ENCODE data around the gene CBLL1. TPM values are rescaled to one million over a fixed set of nuclear protein-coding genes. Genes with fewer than 3 reads are reported as not detected.

CBLL1 gene
- total and polyA plus RNA-seq, 2 donors from 2014 or later: 5.6 to 22.4 TPM

DNA sequence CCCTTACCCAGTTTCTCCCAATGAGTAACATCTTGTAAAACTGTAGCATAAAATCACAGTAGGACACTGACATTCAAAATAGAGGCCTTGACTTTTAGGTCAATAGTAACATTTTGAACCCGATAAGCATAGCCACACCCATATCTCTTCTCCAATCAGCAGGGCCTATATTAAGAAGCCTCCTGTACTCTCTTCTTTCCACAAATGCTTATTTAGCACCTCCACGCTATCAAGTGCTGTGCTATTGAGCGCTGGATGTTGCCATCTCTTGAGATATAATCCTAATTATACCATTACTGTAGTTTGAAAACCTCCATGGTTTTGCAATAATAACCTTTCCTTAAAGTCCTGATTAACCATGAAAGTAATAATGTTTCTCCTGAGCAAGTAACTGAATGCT lies 40.1 kb upstream of the CBLL1 start:
- H3K4me1 ChIP-seq (ENCODE audit: control insufficient read depth in 2 of 3, insufficient read depth in 2 of 3, low read depth in 1 of 3, low read length in 3 of 3): no peaks in the 10 kb centered on the region
- no peak overlapping the region for H3K4me3 ChIP-seq (ENCODE audit: low read length in 3 of 3)
- DNase-seq (no peak), FAIRE-seq (no peak)
- no peak overlapping the region for H3K27ac ChIP-seq (ENCODE audit: low read depth in 2 of 2, low read length in 2 of 2)
- H3K9ac ChIP-seq (ENCODE audit: low read length in 3 of 3): no peak overlapping the region
- no peaks in the 10 kb centered on the region for H3K36me3 ChIP-seq (ENCODE audit: control insufficient read depth in 2 of 3, insufficient read depth in 3 of 3, low read length in 3 of 3)
- no peaks in the 10 kb centered on the region for H3K9me3 ChIP-seq (ENCODE audit: control insufficient read depth in 2 of 3, insufficient read depth in 1 of 3, low read length in 3 of 3)
- TF ChIP-seq, protein P1, sequence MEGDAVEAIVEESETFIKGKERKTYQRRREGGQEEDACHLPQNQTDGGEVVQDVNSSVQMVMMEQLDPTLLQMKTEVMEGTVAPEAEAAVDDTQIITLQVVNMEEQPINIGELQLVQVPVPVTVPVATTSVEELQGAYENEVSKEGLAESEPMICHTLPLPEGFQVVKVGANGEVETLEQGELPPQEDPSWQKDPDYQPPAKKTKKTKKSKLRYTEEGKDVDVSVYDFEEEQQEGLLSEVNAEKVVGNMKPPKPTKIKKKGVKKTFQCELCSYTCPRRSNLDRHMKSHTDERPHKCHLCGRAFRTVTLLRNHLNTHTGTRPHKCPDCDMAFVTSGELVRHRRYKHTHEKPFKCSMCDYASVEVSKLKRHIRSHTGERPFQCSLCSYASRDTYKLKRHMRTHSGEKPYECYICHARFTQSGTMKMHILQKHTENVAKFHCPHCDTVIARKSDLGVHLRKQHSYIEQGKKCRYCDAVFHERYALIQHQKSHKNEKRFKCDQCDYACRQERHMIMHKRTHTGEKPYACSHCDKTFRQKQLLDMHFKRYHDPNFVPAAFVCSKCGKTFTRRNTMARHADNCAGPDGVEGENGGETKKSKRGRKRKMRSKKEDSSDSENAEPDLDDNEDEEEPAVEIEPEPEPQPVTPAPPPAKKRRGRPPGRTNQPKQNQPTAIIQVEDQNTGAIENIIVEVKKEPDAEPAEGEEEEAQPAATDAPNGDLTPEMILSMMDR (IDR thresholded peaks at IDR 0.05; ENCODE audit: borderline replicate concordance, extremely low read depth, insufficient read depth): no peak
- H3K27me3 ChIP-seq (ENCODE audit: control insufficient read depth, insufficient read depth, low read length): no peaks in the 10 kb centered on the region
- intact Hi-C loops (cut with DNase I): no loop called here

DNA sequence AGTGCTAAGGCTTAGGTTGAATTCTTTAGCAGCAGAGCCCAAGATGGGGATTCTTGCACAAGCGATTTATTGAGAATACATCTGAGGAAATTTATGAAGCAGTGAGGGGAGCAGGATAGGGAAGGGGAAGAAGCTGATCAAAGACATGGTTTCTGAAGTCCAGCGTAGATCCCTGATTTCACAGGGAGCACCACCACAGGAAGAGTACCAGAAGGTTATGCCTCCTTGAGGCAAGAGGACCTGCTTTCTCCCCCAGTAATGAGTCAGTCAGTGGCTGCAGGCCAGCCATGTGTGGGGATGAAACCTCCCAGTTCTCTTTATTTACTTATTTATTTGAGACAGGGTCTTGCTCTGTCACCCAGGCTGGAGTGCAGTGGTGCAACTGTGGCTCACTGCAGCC lies 35.0 kb upstream of the CBLL1 start:
- TF ChIP-seq, protein P1 (IDR thresholded peaks at IDR 0.05; ENCODE audit: borderline replicate concordance, extremely low read depth, insufficient read depth): no peak
- no peaks in the 10 kb centered on the region for H3K4me1 ChIP-seq (ENCODE audit: control insufficient read depth in 2 of 3, insufficient read depth in 2 of 3, low read depth in 1 of 3, low read length in 3 of 3)
- intact Hi-C loops (cut with DNase I): no loop called here
- no peak for DNase-seq
- no peaks in the 10 kb centered on the region for H3K36me3 ChIP-seq (ENCODE audit: control insufficient read depth in 2 of 3, insufficient read depth in 3 of 3, low read length in 3 of 3)
- no peak overlapping the region for H3K27ac ChIP-seq (ENCODE audit: low read depth in 2 of 2, low read length in 2 of 2)
- H3K9me3 ChIP-seq (ENCODE audit: control insufficient read depth in 2 of 3, insufficient read depth in 1 of 3, low read length in 3 of 3): no peaks in the 10 kb centered on the region
- no peak for FAIRE-seq
- H3K27me3 ChIP-seq (ENCODE audit: control insufficient read depth, insufficient read depth, low read length): no peaks in the 10 kb centered on the region
- H3K4me3 ChIP-seq (ENCODE audit: low read length in 3 of 3): no peak overlapping the region
- H3K9ac ChIP-seq (ENCODE audit: low read length in 3 of 3): no peak overlapping the region

DNA sequence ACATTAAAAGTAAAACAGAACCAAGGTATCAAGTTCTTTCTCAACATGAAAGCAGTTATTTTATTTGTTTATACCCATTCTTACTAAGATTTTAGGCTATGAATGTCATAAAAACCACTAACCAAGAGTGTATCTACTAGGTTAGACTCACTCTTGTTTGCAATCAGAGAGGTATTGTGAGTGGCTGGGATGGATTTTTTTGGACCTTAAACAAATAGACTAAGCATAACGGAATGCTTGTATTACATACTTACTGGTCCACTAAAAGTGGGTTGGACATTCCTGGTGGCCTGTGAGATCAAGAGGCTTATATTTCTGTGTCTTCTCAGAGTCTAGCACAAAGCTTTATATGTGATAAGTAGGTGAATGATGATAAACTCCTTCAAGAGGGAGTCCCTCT lies 32.6 kb upstream of the CBLL1 start:
- intact Hi-C loops (cut with DNase I): no loop called here
- FAIRE-seq: no peak
- no peaks in the 10 kb centered on the region for H3K4me1 ChIP-seq (ENCODE audit: control insufficient read depth in 2 of 3, insufficient read depth in 2 of 3, low read depth in 1 of 3, low read length in 3 of 3)

More for the DNA sequence above, 32.6 kb upstream of the CBLL1 start:
- Histone ChIP-seq H3K36me3 (ENCODE audit: control insufficient read depth in 2 of 3, insufficient read depth in 3 of 3, low read length in 3 of 3) (no peaks in the 10 kb centered on the region), H3K27ac (ENCODE audit: low read depth in 2 of 2, low read length in 2 of 2) (no peak overlapping the region), H3K4me3 (ENCODE audit: low read length in 3 of 3) (no peak overlapping the region), H3K9me3 (ENCODE audit: control insufficient read depth in 2 of 3, insufficient read depth in 1 of 3, low read length in 3 of 3) (no peaks in the 10 kb centered on the region), H3K9ac (ENCODE audit: low read length in 3 of 3) (no peak overlapping the region), H3K27me3 (ENCODE audit: control insufficient read depth, insufficient read depth, low read length) (no peaks in the 10 kb centered on the region)
- no peak for DNase-seq
- TF ChIP-seq, protein P1 (IDR thresholded peaks at IDR 0.05; ENCODE audit: borderline replicate concordance, extremely low read depth, insufficient read depth): no peak
